Endothelial cell of umbilical vein (primary cell): Measurements from ENCODE around the gene LHFPL5. TPM values are rescaled to one million over a fixed set of nuclear protein-coding genes. Genes with fewer than 3 reads are reported as not detected.

Experiments used
- BruUV-seq: library from RNA; stranded (reverse); fragments of 400-500 nt; replicated peaks from 2 replicates; lab custom pipeline; 2021; lab: Mats Ljungman, UMichigan
- CTCF ChIA-PET: fragments of 300-600, 350-600 bp; sonication (Branson Sonifier 250); formaldehyde crosslinking; loops from one replicate; lab custom pipeline; 2021; ENCODE audit warnings: antibody characterized with exemption, inconsistent platforms; lab: Charles Lee
- POLR2A ChIA-PET: fragments of 300-600, 350-600 bp; sonication (Branson Sonifier 250); formaldehyde crosslinking; loops from one replicate; lab custom pipeline; 2021; ENCODE audit warnings: antibody characterized with exemption, inconsistent platforms; lab: Charles Lee
- DNase-seq: peaks from one replicate; pipeline ENCODE4 v3.0.0-alpha.2; 2011; ENCODE audit warnings: low read depth, low spot score
- FAIRE-seq: peaks from 2 replicates; lab custom pipeline; 2011; peaks lifted over from hg19 to GRCh38; lab: Jason Lieb, UNC
- H2AFZ ChIP-seq: 2 replicates; pipeline ENCODE4 v1.6.0; 2012; ENCODE audit warnings: low read depth, low read length, control low read depth, inconsistent platforms
- H3K27ac ChIP-seq: 2 replicates; pipeline ENCODE4 v1.5.1; 2011; ENCODE audit warnings: low read depth, mild to moderate bottlenecking, control low read depth, low read length, moderate library complexity; ENCODE audit not compliant: insufficient read depth
- H3K27me3 ChIP-seq, 2 experiments: 2 replicates each; pipeline versions ENCODE4 v1.6.0 to v1.6.1; 2011; ENCODE audit warnings: low read length in 2 of 2, mixed read lengths in 1 of 2; ENCODE audit not compliant: control insufficient read depth in 2 of 2, insufficient read depth in 2 of 2
- H3K36me3 ChIP-seq, 2 experiments: 2 replicates in 1 of 2; 3 replicates in 1 of 2; pipeline ENCODE4 v1.5.1; 2011; ENCODE audit warnings: low read length in 2 of 2, mild to moderate bottlenecking in 1 of 2, moderate library complexity in 1 of 2; ENCODE audit not compliant: control insufficient read depth in 2 of 2, insufficient read depth in 2 of 2; ENCODE audit errors: extremely low read depth in 1 of 2
- H3K4me1 ChIP-seq: 3 replicates; pipeline ENCODE4 v1.5.1; 2011; ENCODE audit warnings: mild to moderate bottlenecking, low read length; ENCODE audit not compliant: control insufficient read depth, insufficient read depth; ENCODE audit errors: extremely low read depth
- H3K4me2 ChIP-seq: 2 replicates; pipeline ENCODE4 v1.6.1; 2011; ENCODE audit warnings: low read length, control low read depth, mixed read lengths; ENCODE audit not compliant: insufficient read depth
- H3K4me3 ChIP-seq, 3 experiments: fragments of 200-600 bp in 1 of 3; sonication (generic), shearing (Covaris generic) in 1 of 3; replicated peaks in 1 of 3; 2 replicates each; pipeline ENCODE4 v1.5.1; 2011 to 2016; ENCODE audit warnings: control low read depth in 3 of 3, low read length in 3 of 3, mild to moderate bottlenecking in 2 of 3, inconsistent platforms in 1 of 3, low read depth in 1 of 3, moderate library complexity in 1 of 3; ENCODE audit not compliant: insufficient read depth in 1 of 3
- H3K79me2 ChIP-seq: 2 replicates; pipeline ENCODE4 v1.6.0; 2012; ENCODE audit warnings: low read length, inconsistent platforms; ENCODE audit not compliant: control insufficient read depth, insufficient read depth
- H3K9ac ChIP-seq: replicated peaks from 2 replicates; pipeline ENCODE3; 2011; ENCODE audit warnings: low read length, control low read depth; ENCODE audit not compliant: insufficient read depth; ENCODE audit errors: extremely low read depth
- H3K9me1 ChIP-seq: replicated peaks from 3 replicates; pipeline ENCODE4 v1.6.0; 2011; ENCODE audit warnings: mild to moderate bottlenecking, low read length; ENCODE audit not compliant: control insufficient read depth, insufficient read depth; ENCODE audit errors: extremely low read depth
- H3K9me3 ChIP-seq: replicated peaks from 2 replicates; pipeline ENCODE4 v1.5.1; 2012; ENCODE audit warnings: low read length, inconsistent platforms; ENCODE audit not compliant: control insufficient read depth, insufficient read depth
- H4K20me1 ChIP-seq: replicated peaks from 2 replicates; pipeline ENCODE3; 2011; ENCODE audit warnings: mild to moderate bottlenecking, low read length; ENCODE audit not compliant: control insufficient read depth, insufficient read depth; ENCODE audit errors: extremely low read depth
- EZH2 ChIP-seq: IDR thresholded peaks from 2 replicates; pipeline ENCODE4 v1.6.1; 2012; ENCODE audit warnings: borderline replicate concordance, low read depth, mild to moderate bottlenecking, moderate library complexity, low read length, inconsistent platforms; ENCODE audit not compliant: severe bottlenecking
- FOS ChIP-seq: IDR thresholded peaks from 2 replicates; pipeline ENCODE4 v1.6.1; 2011; ENCODE audit warnings: mild to moderate bottlenecking, low read length, moderate library complexity, borderline replicate concordance; ENCODE audit not compliant: insufficient read depth
- JUN ChIP-seq: IDR thresholded peaks from 2 replicates; pipeline ENCODE4 v1.6.1; 2011; ENCODE audit warnings: borderline replicate concordance, low read depth; ENCODE audit not compliant: insufficient read length, insufficient read depth
- MYC ChIP-seq: IDR thresholded peaks from one replicate; pipeline ENCODE4 v1.6.1; 2011; ENCODE audit warnings: mild to moderate bottlenecking, low read depth, low read length
- POLR2AphosphoS5 ChIP-seq: IDR thresholded peaks from 2 replicates; pipeline ENCODE4 v1.6.1; 2012; ENCODE audit warnings: low read depth, mild to moderate bottlenecking, control low read depth, low read length, moderate library complexity; ENCODE audit not compliant: insufficient read depth
- dilution Hi-C: fragments of 300-500 bp; cut with MboI; formaldehyde crosslinking; loops from one replicate; pipeline ENCODE4 v1.15.0; 2019; ENCODE audit warnings: low sequenced_read_pairs; ENCODE audit not compliant: extremely low pct_ligation_motif_present
- intact Hi-C: fragments of 100-400 bp; cut with micrococcal nuclease; formaldehyde crosslinking; loops from one replicate; pipeline ENCODE4 v1.10.0; 2022
- polyA plus RNA-seq, 4 experiments: library from polyadenylated mRNA; depleted of rRNA in 3 of 4; stranded (reverse) in 3 of 4; unstranded in 1 of 4; fragments of >200 nt; gene quantifications; 2 replicates each; pipeline versions ENCODE4 v1.2.1 to v1.2.3, GENCODE V29; 2011 to 2012; ENCODE audit warnings: missing spikeins in 1 of 4
- total RNA-seq: library from RNA; stranded (reverse); gene quantifications from 2 replicates; pipeline ENCODE4 v1.2.3, GENCODE V29; 2021
- TF ChIP-seq, protein P1 (sequence below), 2 donors: IDR thresholded peaks; 1 replicate in 1 of 2; 2 replicates in 1 of 2; pipeline ENCODE4 v1.5.1; 2011; ENCODE audit warnings: low read length in 2 of 2, mild to moderate bottlenecking in 2 of 2, moderate library complexity in 2 of 2, control low read depth in 1 of 2, inconsistent platforms in 1 of 2, low read depth in 1 of 2; ENCODE audit not compliant: insufficient read depth in 1 of 2; ENCODE audit errors: extremely low read depth in 1 of 2

LHFPL5 gene
- total and polyA plus RNA-seq, 2 donors (not counting 3 experiments of a cell fraction or from before 2014, with no cell fraction given) = not detected

DNA sequence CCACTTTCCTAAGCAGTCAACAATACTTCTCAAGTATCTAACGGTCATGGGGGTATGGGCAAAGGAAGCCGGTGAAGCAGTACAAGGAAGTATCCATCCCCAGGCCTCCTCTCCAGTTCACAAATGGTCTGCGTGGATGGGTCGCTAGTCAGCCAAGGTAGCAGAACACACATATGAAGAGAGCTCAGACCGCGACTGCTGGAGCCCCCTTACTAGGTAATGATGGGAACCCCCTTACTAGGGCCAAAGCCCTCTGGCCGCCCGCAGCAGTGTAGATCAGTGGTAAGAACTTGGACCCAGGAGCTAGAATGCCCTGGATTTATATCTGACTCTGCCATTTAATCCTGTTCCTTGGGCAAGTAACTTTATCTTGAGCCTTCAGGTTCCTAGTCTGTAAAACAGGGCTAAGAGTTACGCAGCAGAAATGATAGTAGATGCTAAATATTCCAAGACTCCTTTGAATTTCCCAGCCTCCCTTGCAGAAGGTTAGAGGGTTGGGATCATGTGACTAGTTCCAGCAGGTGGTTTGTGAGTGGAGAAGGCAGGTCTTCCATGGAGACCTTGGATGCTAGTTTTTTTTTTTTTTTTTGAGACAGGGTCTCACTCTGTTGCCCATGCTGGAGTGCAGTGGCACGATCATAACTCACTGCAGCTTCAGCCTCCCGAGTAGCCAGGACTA, 30.9 kb upstream of the LHFPL5 start:
- POLR2A ChIA-PET = no interaction called here
- no TSS peak for BruUV-seq

More for the DNA sequence above, 30.9 kb upstream of the LHFPL5 start:
- Histone ChIP-seq H3K9me3 (no peaks in the 10 kb centered on the region), H3K9me1 (no peaks in the 10 kb centered on the region), H3K36me3 (no peaks in the 10 kb centered on the region), H3K27ac (no peak overlapping the region), H3K27me3 (peaks cover 0 to 6% of the 10 kb centered on the region in 2 experiments), H2AFZ (no peak overlapping the region), H4K20me1 (no peaks in the 10 kb centered on the region), H3K4me3 (no peak overlapping the region), H3K79me2 (no peaks in the 10 kb centered on the region), H3K4me1 (peaks cover 3% of the 10 kb centered on the region), H3K4me2 (no peak overlapping the region), H3K9ac (no peak overlapping the region)
- CTCF ChIA-PET = no interaction called here
- dilution Hi-C loops = no loop called here
- TF ChIP-seq JUN (no peak), EZH2 (no peak), FOS (no peak), MYC (no peak), POLR2AphosphoS5 (no peak)
- TF ChIP-seq, protein P1, sequence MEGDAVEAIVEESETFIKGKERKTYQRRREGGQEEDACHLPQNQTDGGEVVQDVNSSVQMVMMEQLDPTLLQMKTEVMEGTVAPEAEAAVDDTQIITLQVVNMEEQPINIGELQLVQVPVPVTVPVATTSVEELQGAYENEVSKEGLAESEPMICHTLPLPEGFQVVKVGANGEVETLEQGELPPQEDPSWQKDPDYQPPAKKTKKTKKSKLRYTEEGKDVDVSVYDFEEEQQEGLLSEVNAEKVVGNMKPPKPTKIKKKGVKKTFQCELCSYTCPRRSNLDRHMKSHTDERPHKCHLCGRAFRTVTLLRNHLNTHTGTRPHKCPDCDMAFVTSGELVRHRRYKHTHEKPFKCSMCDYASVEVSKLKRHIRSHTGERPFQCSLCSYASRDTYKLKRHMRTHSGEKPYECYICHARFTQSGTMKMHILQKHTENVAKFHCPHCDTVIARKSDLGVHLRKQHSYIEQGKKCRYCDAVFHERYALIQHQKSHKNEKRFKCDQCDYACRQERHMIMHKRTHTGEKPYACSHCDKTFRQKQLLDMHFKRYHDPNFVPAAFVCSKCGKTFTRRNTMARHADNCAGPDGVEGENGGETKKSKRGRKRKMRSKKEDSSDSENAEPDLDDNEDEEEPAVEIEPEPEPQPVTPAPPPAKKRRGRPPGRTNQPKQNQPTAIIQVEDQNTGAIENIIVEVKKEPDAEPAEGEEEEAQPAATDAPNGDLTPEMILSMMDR (IDR thresholded peaks at IDR 0.05; ENCODE audit: extremely low read depth in 1 of 2, insufficient read depth in 1 of 2, low read depth in 1 of 2, low read length in 2 of 2) = no peak
- intact Hi-C loops = no loop called here
- no peak for FAIRE-seq
- DNase-seq = no peak
